HCT116 (cell line): ENCODE data around the gene MCF2L. TPM values are rescaled to one million over a fixed set of nuclear protein-coding genes. Genes with fewer than 3 reads are reported as not detected.

Experiments
- ATAC-seq: fragments of 200-7000 bp; cut with Tn5 transposase; 2 replicates; pipeline ENCODE4 v1.9.1; 2020; ENCODE audit warnings: mild to moderate bottlenecking, moderate library complexity
- BruUV-seq: library from RNA; stranded (reverse); fragments of 400-500 nt; replicated peaks from 2 replicates; lab custom pipeline; 2021; lab: Mats Ljungman, UMichigan
- CTCF ChIA-PET: fragments of 300-600 bp; sonication (Branson Sonifier 250); formaldehyde crosslinking; loops from one replicate; lab custom pipeline; 2021; ENCODE audit warnings: antibody characterized with exemption; lab: Charles Lee
- POLR2A ChIA-PET: fragments of 300-600, 350-600 bp; sonication (Branson Sonifier 250); formaldehyde crosslinking; loops from one replicate; lab custom pipeline; 2021; ENCODE audit warnings: antibody characterized with exemption; lab: Charles Lee
- RAD21 ChIA-PET, 2 experiments: fragments of 300-600 bp; sonication (Branson Sonifier 250); formaldehyde crosslinking; loops; one replicate each; lab custom pipeline; 2023; ENCODE audit warnings: low total read pairs in 2 of 2; ENCODE audit not compliant: uncharacterized antibody in 2 of 2, unreplicated experiment in 2 of 2, low non-redundant PET in 1 of 2; lab: Charles Lee
- DNase-seq: peaks from one replicate; pipeline ENCODE4 v3.0.0-alpha.2; 2010; ENCODE audit warnings: low read depth, low spot score
- H2AFZ ChIP-seq: fragments of 200-600 bp; shearing (Covaris generic), sonication (generic); 2 replicates; pipeline ENCODE4 v1.6.1; 2017; ENCODE audit warnings: low read depth, mixed run types, mixed read lengths, antibody characterized with exemption, low read length; ENCODE audit not compliant: poor library complexity, severe bottlenecking
- H3K27ac ChIP-seq: 2 replicates; pipeline ENCODE4 v1.5.1; 2012; ENCODE audit warnings: low read depth, low read length
- H3K27me3 ChIP-seq: fragments of 200-600 bp; sonication (generic); 2 replicates; pipeline ENCODE4 v1.6.1; 2016; ENCODE audit warnings: mixed run types, low read length, mixed read lengths; ENCODE audit not compliant: insufficient read depth
- H3K36me3 ChIP-seq, 2 experiments: fragments of 200-500 bp in 1 of 2; fragments of 200-600 bp in 1 of 2; sonication (Bioruptor generic) in 1 of 2; sonication (generic) in 1 of 2; 2 replicates each; pipeline versions ENCODE4 v1.5.1 to v1.6.1; 2014 to 2016; ENCODE audit warnings: low read length in 2 of 2, inconsistent platforms in 1 of 2, mixed read lengths in 1 of 2, mixed run types in 1 of 2; ENCODE audit not compliant: insufficient read depth in 2 of 2, control insufficient read depth in 1 of 2
- H3K4me1 ChIP-seq, 2 experiments: fragments of 200-600 bp in 1 of 2; sonication (generic) in 1 of 2; 2 replicates each; pipeline versions ENCODE4 v1.5.1 to v1.6.1; 2012 to 2017; ENCODE audit warnings: low read length in 2 of 2, inconsistent platforms in 1 of 2, mild to moderate bottlenecking in 1 of 2, mixed read lengths in 1 of 2, mixed run types in 1 of 2, moderate library complexity in 1 of 2; ENCODE audit not compliant: insufficient read depth in 2 of 2, control insufficient read depth in 1 of 2
- H3K4me2 ChIP-seq: fragments of 200-600 bp; sonication (generic); 2 replicates; pipeline ENCODE4 v1.6.1; 2017; ENCODE audit warnings: mixed run types, low read length, mixed read lengths
- H3K4me3 ChIP-seq, 2 experiments: fragments of 200-600 bp in 1 of 2; sonication (generic) in 1 of 2; replicated peaks in 1 of 2; 2 replicates each; pipeline ENCODE4 v1.5.1; 2011 to 2016; ENCODE audit warnings: low read length in 2 of 2, control low read depth in 1 of 2, low read depth in 1 of 2, mild to moderate bottlenecking in 1 of 2, mixed read lengths in 1 of 2, mixed run types in 1 of 2
- H3K79me2 ChIP-seq: fragments of 200-600 bp; sonication (generic); 2 replicates; pipeline ENCODE4 v1.6.1; 2017; ENCODE audit warnings: mild to moderate bottlenecking, mixed run types, low read length, moderate library complexity, mixed read lengths; ENCODE audit not compliant: insufficient read depth
- H3K9ac ChIP-seq: fragments of 200-600 bp; sonication (generic); 2 replicates; pipeline ENCODE4 v1.6.1; 2016; ENCODE audit warnings: low read length, mixed read lengths
- H3K9me2 ChIP-seq: fragments of 200-600 bp; sonication (generic), shearing (Covaris generic); 2 replicates; pipeline ENCODE4 v1.6.1; 2017; ENCODE audit warnings: mixed run types, mild to moderate bottlenecking, moderate library complexity; ENCODE audit not compliant: insufficient read depth
- H3K9me3 ChIP-seq, 2 experiments: fragments of 200-500 bp in 1 of 2; fragments of 200-600 bp in 1 of 2; sonication (Bioruptor generic) in 1 of 2; sonication (generic) in 1 of 2; 2 replicates each; pipeline ENCODE4 v1.6.1; 2014 to 2017; ENCODE audit warnings: low read length in 2 of 2, mixed read lengths in 2 of 2, inconsistent platforms in 1 of 2, low read depth in 1 of 2, mild to moderate bottlenecking in 1 of 2, mixed run types in 1 of 2, moderate library complexity in 1 of 2; ENCODE audit not compliant: control insufficient read depth in 1 of 2, insufficient read depth in 1 of 2
- H4K20me1 ChIP-seq: fragments of 200-600 bp; sonication (generic), shearing (Covaris generic); 2 replicates; pipeline ENCODE4 v1.6.1; 2017; ENCODE audit warnings: mixed run types, mild to moderate bottlenecking, moderate library complexity; ENCODE audit not compliant: insufficient read depth
- CBX3 ChIP-seq: IDR thresholded peaks from 2 replicates; pipeline ENCODE4 v1.6.1; 2012; ENCODE audit warnings: low read depth
- CEBPB ChIP-seq: IDR thresholded peaks from 2 replicates; pipeline ENCODE4 v1.6.1; 2012; ENCODE audit warnings: low read depth
- EGR1 ChIP-seq: IDR thresholded peaks from 2 replicates; pipeline ENCODE4 v1.6.1; 2012; ENCODE audit warnings: low read depth
- ELF1 ChIP-seq: IDR thresholded peaks from 2 replicates; pipeline ENCODE4 v1.6.1; 2012; ENCODE audit warnings: low read depth, borderline replicate concordance
- EZH2 ChIP-seq: fragments of 200-600 bp; sonication (generic); IDR thresholded peaks from 2 replicates; pipeline ENCODE4 v1.6.1; 2017; ENCODE audit warnings: antibody characterized with exemption, mixed run types
- EZH2phosphoT487 ChIP-seq: fragments of 200-600 bp; IDR thresholded peaks from 2 replicates; pipeline ENCODE4 v1.6.1; 2018; ENCODE audit warnings: antibody characterized with exemption, borderline replicate concordance
- FOSL1 ChIP-seq: IDR thresholded peaks from 2 replicates; pipeline ENCODE4 v1.6.1; 2012; ENCODE audit warnings: low read depth
- JUND ChIP-seq: IDR thresholded peaks from 2 replicates; pipeline ENCODE4 v1.6.1; 2012
- SIN3A ChIP-seq: IDR thresholded peaks from 2 replicates; pipeline ENCODE4 v1.6.1; 2012; ENCODE audit warnings: low read depth
- SP1 ChIP-seq: IDR thresholded peaks from 2 replicates; pipeline ENCODE4 v1.6.1; 2012; ENCODE audit warnings: low read depth
- SRF ChIP-seq: IDR thresholded peaks from 2 replicates; pipeline ENCODE4 v1.6.1; 2012; ENCODE audit warnings: low read depth
- TCF7L2 ChIP-seq: IDR thresholded peaks from 2 replicates; pipeline ENCODE4 v1.7.0; 2011; ENCODE audit warnings: borderline replicate concordance, inconsistent platforms; ENCODE audit not compliant: insufficient read depth, insufficient read length; ENCODE audit errors: extremely low read depth
- YY1 ChIP-seq: IDR thresholded peaks from 2 replicates; pipeline ENCODE4 v1.6.1; 2011; ENCODE audit warnings: low read length, low read depth, moderate library complexity, mild to moderate bottlenecking; ENCODE audit not compliant: insufficient replicate concordance; ENCODE audit errors: extremely low read depth
- ZFX ChIP-seq: fragments of 450-650 bp; IDR thresholded peaks from 2 replicates; pipeline ENCODE4 v1.6.1; 2017
- ZNF274 ChIP-seq: fragments of 200-500 bp; sonication (Bioruptor generic); IDR thresholded peaks from 2 replicates; pipeline ENCODE4 v1.6.1; 2014; ENCODE audit warnings: mild to moderate bottlenecking, low read depth, low read length, inconsistent platforms
- intact Hi-C: fragments of 100-400 bp; cut with micrococcal nuclease; formaldehyde crosslinking; loops from 2 replicates; pipeline ENCODE4 v1.10.0; 2022
- total RNA-seq: library from RNA; stranded (reverse); gene quantifications from one replicate; pipeline ENCODE4 v1.2.1, GENCODE V29; 2021; ENCODE audit not compliant: unreplicated experiment
- TF ChIP-seq, protein P1 (sequence below): IDR thresholded peaks from 2 replicates; pipeline ENCODE4 v1.6.1; 2012
- TF ChIP-seq, protein P2 (sequence below): IDR thresholded peaks from 2 replicates; pipeline ENCODE4 v1.6.1; 2012; ENCODE audit warnings: low read depth
- TF ChIP-seq, protein P3 (sequence below): IDR thresholded peaks from 2 replicates; pipeline ENCODE4 v1.6.1; 2012
- TF ChIP-seq, protein P4 (sequence below), 3 experiments: fragments of 200-600 bp in 1 of 3; sonication (generic) in 1 of 3; IDR thresholded peaks in 2 of 3; conservative IDR thresholded peaks in 1 of 3; 2 replicates each; pipeline ENCODE4 v1.5.1; 2012 to 2017; ENCODE audit warnings: low read depth in 2 of 3, low read length in 2 of 3, antibody characterized with exemption in 1 of 3, borderline replicate concordance in 1 of 3, control low read depth in 1 of 3, mild to moderate bottlenecking in 1 of 3, mixed read lengths in 1 of 3, mixed run types in 1 of 3, moderate library complexity in 1 of 3; ENCODE audit not compliant: insufficient read depth in 1 of 3
- TF ChIP-seq, protein P5 (sequence below): IDR thresholded peaks from 2 replicates; pipeline ENCODE4 v1.6.1; 2011; ENCODE audit warnings: mild to moderate bottlenecking, low read length, moderate library complexity; ENCODE audit not compliant: insufficient replicate concordance; ENCODE audit errors: extremely low read depth

Gene MCF2L
- total RNA-seq, 1 experiment from 2014 or later: 19.3 TPM

DNA sequence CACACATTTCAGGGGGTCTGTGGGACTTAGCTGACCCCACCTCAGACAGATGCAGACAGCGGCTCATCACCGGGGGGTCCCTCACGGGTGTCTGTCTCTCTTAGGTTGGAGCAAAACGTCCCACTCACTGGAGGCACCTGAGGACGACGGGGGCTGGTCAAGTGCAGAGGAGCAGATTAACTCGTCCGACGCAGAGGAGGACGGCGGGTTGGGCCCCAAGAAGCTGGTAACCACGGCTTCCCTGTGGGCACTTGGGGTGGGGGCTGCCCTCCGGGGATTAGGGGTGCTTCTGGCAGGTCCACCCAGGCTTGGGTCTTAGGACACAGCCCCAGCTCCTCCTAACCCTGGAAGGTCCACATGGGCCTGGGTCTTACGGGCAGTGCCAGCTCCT lies 125.4 kb downstream of the MCF2L start:
- no TSS peak for BruUV-seq
- Histone ChIP-seq H3K4me2 (no peak overlapping the region), H3K9ac (no peak overlapping the region), H3K79me2 (no peaks in the 10 kb centered on the region), H2AFZ (no peak overlapping the region), H3K36me3 (no peaks in the 10 kb centered on the region), H4K20me1 (no peaks in the 10 kb centered on the region), H3K9me2 (no peaks in the 10 kb centered on the region), H3K27me3 (peaks cover 5% of the 10 kb centered on the region; the same call in 1 of the 2 replicates), H3K9me3 (no peaks in the 10 kb centered on the region), H3K27ac (no peak overlapping the region), H3K4me1 (no peaks in the 10 kb centered on the region), H3K4me3 (no peak overlapping the region)
- RAD21 ChIA-PET: no interaction called here
- intact Hi-C loops: no loop called here
- ATAC-seq (no peak), DNase-seq (no peak)
- POLR2A ChIA-PET: no interaction called here
- TF ChIP-seq CBX3 (no peak), EGR1 (no peak), ZNF274 (no peak), TCF7L2 (no peak), ELF1 (no peak), JUND (no peak), SRF (no peak), EZH2 (no peak), ZFX (no peak), CEBPB (no peak), SIN3A (no peak), YY1 (no peak), FOSL1 (no peak), SP1 (no peak), EZH2phosphoT487 (no peak)
- TF ChIP-seq, protein P1, sequence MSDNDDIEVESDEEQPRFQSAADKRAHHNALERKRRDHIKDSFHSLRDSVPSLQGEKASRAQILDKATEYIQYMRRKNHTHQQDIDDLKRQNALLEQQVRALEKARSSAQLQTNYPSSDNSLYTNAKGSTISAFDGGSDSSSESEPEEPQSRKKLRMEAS: no peak
- TF ChIP-seq, protein P2, sequence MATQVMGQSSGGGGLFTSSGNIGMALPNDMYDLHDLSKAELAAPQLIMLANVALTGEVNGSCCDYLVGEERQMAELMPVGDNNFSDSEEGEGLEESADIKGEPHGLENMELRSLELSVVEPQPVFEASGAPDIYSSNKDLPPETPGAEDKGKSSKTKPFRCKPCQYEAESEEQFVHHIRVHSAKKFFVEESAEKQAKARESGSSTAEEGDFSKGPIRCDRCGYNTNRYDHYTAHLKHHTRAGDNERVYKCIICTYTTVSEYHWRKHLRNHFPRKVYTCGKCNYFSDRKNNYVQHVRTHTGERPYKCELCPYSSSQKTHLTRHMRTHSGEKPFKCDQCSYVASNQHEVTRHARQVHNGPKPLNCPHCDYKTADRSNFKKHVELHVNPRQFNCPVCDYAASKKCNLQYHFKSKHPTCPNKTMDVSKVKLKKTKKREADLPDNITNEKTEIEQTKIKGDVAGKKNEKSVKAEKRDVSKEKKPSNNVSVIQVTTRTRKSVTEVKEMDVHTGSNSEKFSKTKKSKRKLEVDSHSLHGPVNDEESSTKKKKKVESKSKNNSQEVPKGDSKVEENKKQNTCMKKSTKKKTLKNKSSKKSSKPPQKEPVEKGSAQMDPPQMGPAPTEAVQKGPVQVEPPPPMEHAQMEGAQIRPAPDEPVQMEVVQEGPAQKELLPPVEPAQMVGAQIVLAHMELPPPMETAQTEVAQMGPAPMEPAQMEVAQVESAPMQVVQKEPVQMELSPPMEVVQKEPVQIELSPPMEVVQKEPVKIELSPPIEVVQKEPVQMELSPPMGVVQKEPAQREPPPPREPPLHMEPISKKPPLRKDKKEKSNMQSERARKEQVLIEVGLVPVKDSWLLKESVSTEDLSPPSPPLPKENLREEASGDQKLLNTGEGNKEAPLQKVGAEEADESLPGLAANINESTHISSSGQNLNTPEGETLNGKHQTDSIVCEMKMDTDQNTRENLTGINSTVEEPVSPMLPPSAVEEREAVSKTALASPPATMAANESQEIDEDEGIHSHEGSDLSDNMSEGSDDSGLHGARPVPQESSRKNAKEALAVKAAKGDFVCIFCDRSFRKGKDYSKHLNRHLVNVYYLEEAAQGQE: no peak
- TF ChIP-seq, protein P3, sequence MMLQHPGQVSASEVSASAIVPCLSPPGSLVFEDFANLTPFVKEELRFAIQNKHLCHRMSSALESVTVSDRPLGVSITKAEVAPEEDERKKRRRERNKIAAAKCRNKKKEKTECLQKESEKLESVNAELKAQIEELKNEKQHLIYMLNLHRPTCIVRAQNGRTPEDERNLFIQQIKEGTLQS: no peak
- TF ChIP-seq, protein P4, sequence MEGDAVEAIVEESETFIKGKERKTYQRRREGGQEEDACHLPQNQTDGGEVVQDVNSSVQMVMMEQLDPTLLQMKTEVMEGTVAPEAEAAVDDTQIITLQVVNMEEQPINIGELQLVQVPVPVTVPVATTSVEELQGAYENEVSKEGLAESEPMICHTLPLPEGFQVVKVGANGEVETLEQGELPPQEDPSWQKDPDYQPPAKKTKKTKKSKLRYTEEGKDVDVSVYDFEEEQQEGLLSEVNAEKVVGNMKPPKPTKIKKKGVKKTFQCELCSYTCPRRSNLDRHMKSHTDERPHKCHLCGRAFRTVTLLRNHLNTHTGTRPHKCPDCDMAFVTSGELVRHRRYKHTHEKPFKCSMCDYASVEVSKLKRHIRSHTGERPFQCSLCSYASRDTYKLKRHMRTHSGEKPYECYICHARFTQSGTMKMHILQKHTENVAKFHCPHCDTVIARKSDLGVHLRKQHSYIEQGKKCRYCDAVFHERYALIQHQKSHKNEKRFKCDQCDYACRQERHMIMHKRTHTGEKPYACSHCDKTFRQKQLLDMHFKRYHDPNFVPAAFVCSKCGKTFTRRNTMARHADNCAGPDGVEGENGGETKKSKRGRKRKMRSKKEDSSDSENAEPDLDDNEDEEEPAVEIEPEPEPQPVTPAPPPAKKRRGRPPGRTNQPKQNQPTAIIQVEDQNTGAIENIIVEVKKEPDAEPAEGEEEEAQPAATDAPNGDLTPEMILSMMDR (IDR thresholded peaks at IDR 0.05 in 2 of 3, conservative IDR thresholded peaks at IDR 0.05 in 1 of 3; ENCODE audit: borderline replicate concordance in 1 of 3, insufficient read depth in 1 of 3, low read depth in 2 of 3, low read length in 2 of 3): no peak
- TF ChIP-seq, protein P5, sequence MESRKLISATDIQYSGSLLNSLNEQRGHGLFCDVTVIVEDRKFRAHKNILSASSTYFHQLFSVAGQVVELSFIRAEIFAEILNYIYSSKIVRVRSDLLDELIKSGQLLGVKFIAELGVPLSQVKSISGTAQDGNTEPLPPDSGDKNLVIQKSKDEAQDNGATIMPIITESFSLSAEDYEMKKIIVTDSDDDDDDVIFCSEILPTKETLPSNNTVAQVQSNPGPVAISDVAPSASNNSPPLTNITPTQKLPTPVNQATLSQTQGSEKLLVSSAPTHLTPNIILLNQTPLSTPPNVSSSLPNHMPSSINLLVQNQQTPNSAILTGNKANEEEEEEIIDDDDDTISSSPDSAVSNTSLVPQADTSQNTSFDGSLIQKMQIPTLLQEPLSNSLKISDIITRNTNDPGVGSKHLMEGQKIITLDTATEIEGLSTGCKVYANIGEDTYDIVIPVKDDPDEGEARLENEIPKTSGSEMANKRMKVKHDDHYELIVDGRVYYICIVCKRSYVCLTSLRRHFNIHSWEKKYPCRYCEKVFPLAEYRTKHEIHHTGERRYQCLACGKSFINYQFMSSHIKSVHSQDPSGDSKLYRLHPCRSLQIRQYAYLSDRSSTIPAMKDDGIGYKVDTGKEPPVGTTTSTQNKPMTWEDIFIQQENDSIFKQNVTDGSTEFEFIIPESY: no peak
- CTCF ChIA-PET: no interaction called here
